ENCODE data around the gene LUC7L.

LUC7L gene

GRCh38 chr16:140175-140857 is 88.9 kb downstream of the LUC7L start:
- DNase-seq: no peak

All from fibroblast of skin of back (primary cell).